ENCODE measurements around the gene ETS2. TPM values are rescaled to one million over a fixed set of nuclear protein-coding genes. Genes with fewer than 3 reads are reported as not detected.

Gene ETS2
- 4.4 and 7.0 TPM in 2 replicates for total RNA-seq (2014; rRNA removed; shearing (Covaris generic))
- polyA plus RNA-seq (2016; fragmentation: Nextera tagmentation; extraction: Ambion mirVana) = 7.3 and 7.9 TPM in 2 replicates

GRCh38 chr21:38805328-38806152 is at the start of gene ETS2:
Gene ETS2, plus strand, starts transcription at chr21:38805929. Its CDS starts 4,106 bp downstream, at chr21:38810035.
- 0 to 11% methylated on average over 41 to 73 of the region's 76 CpGs for WGBS, 2 experiments (ENCODE audit: low coverage in 1 of 2, low lambda C conversion rate in 2 of 2, missing lambda C conversion rate in 2 of 2)
- no peaks in the 10 kb centered on the region for H3K9me2 ChIP-seq (ENCODE audit: insufficient read depth)
- in situ Hi-C loops (cut with MboI) = loop anchor here (10.0 kb wide), 2 partner anchors 71 to 319 kb away; no protein-coding TSS in a partner anchor

GRCh38 chr21:38756746-38757145 is 49.0 kb upstream of the ETS2 start:
- Histone ChIP-seq H3K79me2 (ENCODE audit: insufficient read depth) (no peaks in the 10 kb centered on the region), H3K9me3 (ENCODE audit: low read depth) (no peaks in the 10 kb centered on the region), H3K4me3 (no peak overlapping the region), H3K9ac (peak overlapping the region; percentile 55), H3K36me3 (ENCODE audit: low read depth) (no peaks in the 10 kb centered on the region), H3K27ac (peak overlapping the region; percentile 95), H2AFZ (no peak overlapping the region), H3F3A (ENCODE audit: insufficient read depth) (peaks cover 34% of the 10 kb centered on the region), H3K4me2 (ENCODE audit: unreplicated experiment) (peak overlapping the region; percentile 37), H3K27me3 (replicated peaks; ENCODE audit: insufficient read depth) (no peaks in the 10 kb centered on the region), H3K4me1 (ENCODE audit: insufficient read depth) (peaks cover 52% of the 10 kb centered on the region), H3K9me2 (ENCODE audit: insufficient read depth) (no peaks in the 10 kb centered on the region), H4K20me1 (ENCODE audit: insufficient read depth) (no peaks in the 10 kb centered on the region)
- in situ Hi-C loops (cut with MboI) = no loop called here
- TF ChIP-seq EZH2 (IDR thresholded peaks at IDR 0.05; ENCODE audit: insufficient read depth, poor library complexity, severe bottlenecking) = no peak
- TF ChIP-seq EZH2phosphoT487 (IDR thresholded peaks at IDR 0.05; ENCODE audit: insufficient read depth, low read depth) = no peak
- WGBS, 2 experiments (ENCODE audit: low coverage in 1 of 2, low lambda C conversion rate in 2 of 2, missing lambda C conversion rate in 2 of 2) = 23 to 27% methylated on average over 3 of the region's 3 CpGs
- DNase-seq = peak; percentile 90

More at GRCh38 chr21:38805328-38806152, at the start of gene ETS2:
- Histone ChIP-seq H3K27me3 (replicated peaks; ENCODE audit: insufficient read depth) (no peaks in the 10 kb centered on the region), H3K9ac (peak within 1 kb of the TSS; percentile 84), H3K9me3 (ENCODE audit: low read depth) (no peaks in the 10 kb centered on the region), H3K4me2 (ENCODE audit: unreplicated experiment) (peak within 1 kb of the TSS; percentile 88), H3K4me3 (peak within 1 kb of the TSS; percentile 82), H3K4me1 (ENCODE audit: insufficient read depth) (peaks cover 14% of the 10 kb centered on the region), H3F3A (ENCODE audit: insufficient read depth) (peaks cover 21% of the 10 kb centered on the region), H3K79me2 (ENCODE audit: insufficient read depth) (peaks cover 45% of the 10 kb centered on the region), H2AFZ (peak within 1 kb of the TSS; percentile 88), H4K20me1 (ENCODE audit: insufficient read depth) (no peaks in the 10 kb centered on the region), H3K27ac (no peak within 1 kb of the TSS), H3K36me3 (ENCODE audit: low read depth) (no peaks in the 10 kb centered on the region)
- peak; percentile 89 for DNase-seq
- TF ChIP-seq EZH2 (IDR thresholded peaks at IDR 0.05; ENCODE audit: insufficient read depth, poor library complexity, severe bottlenecking) = no peak
- no peak for TF ChIP-seq EZH2phosphoT487 (IDR thresholded peaks at IDR 0.05; ENCODE audit: insufficient read depth, low read depth)

GRCh38 chr21:38758501-38759214 is 47.1 kb upstream of the ETS2 start:
- Histone ChIP-seq H3F3A (ENCODE audit: insufficient read depth) (peaks cover 34% of the 10 kb centered on the region), H3K4me2 (ENCODE audit: unreplicated experiment) (peak overlapping the region; percentile 2), H3K27me3 (replicated peaks; ENCODE audit: insufficient read depth) (no peaks in the 10 kb centered on the region), H4K20me1 (ENCODE audit: insufficient read depth) (no peaks in the 10 kb centered on the region), H3K36me3 (ENCODE audit: low read depth) (no peaks in the 10 kb centered on the region), H3K27ac (no peak overlapping the region), H3K9me3 (ENCODE audit: low read depth) (no peaks in the 10 kb centered on the region), H3K4me3 (no peak overlapping the region), H3K79me2 (ENCODE audit: insufficient read depth) (no peaks in the 10 kb centered on the region), H2AFZ (no peak overlapping the region), H3K4me1 (ENCODE audit: insufficient read depth) (peaks cover 52% of the 10 kb centered on the region), H3K9ac (no peak overlapping the region), H3K9me2 (ENCODE audit: insufficient read depth) (no peaks in the 10 kb centered on the region)
- peak; percentile 22 for DNase-seq
- in situ Hi-C loops (cut with MboI) = no loop called here
- WGBS, 2 experiments (ENCODE audit: low coverage in 1 of 2, low lambda C conversion rate in 2 of 2, missing lambda C conversion rate in 2 of 2) = 44 to 46% methylated on average over 5 of the region's 5 CpGs
- TF ChIP-seq EZH2phosphoT487 (IDR thresholded peaks at IDR 0.05; ENCODE audit: insufficient read depth, low read depth) (no peak), EZH2 (IDR thresholded peaks at IDR 0.05; ENCODE audit: insufficient read depth, poor library complexity, severe bottlenecking) (no peak)

GRCh38 chr21:38759413-38759812 is 46.3 kb upstream of the ETS2 start:
- Histone ChIP-seq H3F3A (ENCODE audit: insufficient read depth) (peaks cover 34% of the 10 kb centered on the region), H3K79me2 (ENCODE audit: insufficient read depth) (no peaks in the 10 kb centered on the region), H3K9ac (no peak overlapping the region), H3K9me3 (ENCODE audit: low read depth) (no peaks in the 10 kb centered on the region), H3K4me1 (ENCODE audit: insufficient read depth) (peaks cover 52% of the 10 kb centered on the region), H3K9me2 (ENCODE audit: insufficient read depth) (no peaks in the 10 kb centered on the region), H4K20me1 (ENCODE audit: insufficient read depth) (no peaks in the 10 kb centered on the region), H3K36me3 (ENCODE audit: low read depth) (no peaks in the 10 kb centered on the region), H3K27me3 (replicated peaks; ENCODE audit: insufficient read depth) (no peaks in the 10 kb centered on the region), H3K4me2 (ENCODE audit: unreplicated experiment) (peak overlapping the region; percentile 10), H3K4me3 (no peak overlapping the region), H2AFZ (peak overlapping the region; percentile 31), H3K27ac (peak overlapping the region; percentile 38)
- 72 to 76% methylated on average over 6 of the region's 6 CpGs for WGBS, 2 experiments (ENCODE audit: low coverage in 1 of 2, low lambda C conversion rate in 2 of 2, missing lambda C conversion rate in 2 of 2)
- TF ChIP-seq EZH2 (IDR thresholded peaks at IDR 0.05; ENCODE audit: insufficient read depth, poor library complexity, severe bottlenecking) (no peak), EZH2phosphoT487 (IDR thresholded peaks at IDR 0.05; ENCODE audit: insufficient read depth, low read depth) (no peak)
- DNase-seq = peak; percentile 45
- in situ Hi-C loops (cut with MboI) = no loop called here

Measured in GM23248 (cell line).